ENCODE measurements around the gene DUSP16.

The DUSP16 gene

GRCh38 chr12:12549426-12549825 lies 13.2 kb downstream of the DUSP16 start:
- TF ChIP-seq CTCF (IDR thresholded peaks at IDR 0.05; ENCODE audit: low read depth, low read length, missing control alignments): no peak
- H3K4me3 ChIP-seq (ENCODE audit: low read depth, low read length): no peak overlapping the region
- DNase-seq (ENCODE audit: low read depth): no peak
- in situ Hi-C loops (cut with HindIII; ENCODE audit: low sequenced_read_pairs): loop anchor here (10.0 kb wide), 1 partner anchor 55 kb away; no protein-coding TSS in a partner anchor

GRCh38 chr12:12548713-12549112 lies 13.9 kb downstream of the DUSP16 start:
- in situ Hi-C loops (cut with HindIII; ENCODE audit: low sequenced_read_pairs): loop anchor here (10.0 kb wide), 1 partner anchor 56 kb away; no protein-coding TSS in a partner anchor
- no peak for DNase-seq (ENCODE audit: low read depth)
- no peak overlapping the region for H3K4me3 ChIP-seq (ENCODE audit: low read depth, low read length)
- no peak for TF ChIP-seq CTCF (IDR thresholded peaks at IDR 0.05; ENCODE audit: low read depth, low read length, missing control alignments)

- no peak overlapping the region for H3K4me3 ChIP-seq (ENCODE audit: low read depth, low read length)
- no peak for DNase-seq (ENCODE audit: low read depth)
- in situ Hi-C loops (cut with HindIII; ENCODE audit: low sequenced_read_pairs): loop anchor here (10.0 kb wide), 1 partner anchor 58 kb away; no protein-coding TSS in a partner anchor
- no peak for TF ChIP-seq CTCF (IDR thresholded peaks at IDR 0.05; ENCODE audit: low read depth, low read length, missing control alignments)
Observed at GRCh38 chr12:12546314-12546772, 16.3 kb downstream of the DUSP16 start.

- no peak for TF ChIP-seq CTCF (IDR thresholded peaks at IDR 0.05; ENCODE audit: low read depth, low read length, missing control alignments)
- in situ Hi-C loops (cut with HindIII; ENCODE audit: low sequenced_read_pairs): loop anchor here (10.0 kb wide), 1 partner anchor 61 kb away; no protein-coding TSS in a partner anchor
- no peak for DNase-seq (ENCODE audit: low read depth)
- no peak overlapping the region for H3K4me3 ChIP-seq (ENCODE audit: low read depth, low read length)
Observed at GRCh38 chr12:12543959-12544358, 18.7 kb downstream of the DUSP16 start.

GRCh38 chr12:12542964-12543363 lies 19.7 kb downstream of the DUSP16 start:
- no peak overlapping the region for H3K4me3 ChIP-seq (ENCODE audit: low read depth, low read length)
- no peak for DNase-seq (ENCODE audit: low read depth)
- no peak for TF ChIP-seq CTCF (IDR thresholded peaks at IDR 0.05; ENCODE audit: low read depth, low read length, missing control alignments)
- in situ Hi-C loops (cut with HindIII; ENCODE audit: low sequenced_read_pairs): loop anchor here (10.0 kb wide), 1 partner anchor 62 kb away; no protein-coding TSS in a partner anchor

- TF ChIP-seq CTCF (IDR thresholded peaks at IDR 0.05; ENCODE audit: low read depth, low read length, missing control alignments): no peak
- H3K4me3 ChIP-seq (ENCODE audit: low read depth, low read length): no peak overlapping the region
- in situ Hi-C loops (cut with HindIII; ENCODE audit: low sequenced_read_pairs): loop anchor here (10.0 kb wide), 1 partner anchor 63 kb away; no protein-coding TSS in a partner anchor
- no peak for DNase-seq (ENCODE audit: low read depth)
Observed at GRCh38 chr12:12542286-12542685, 20.4 kb downstream of the DUSP16 start.

All from astrocyte of the cerebellum (primary cell).